Lower leg skin (tissue), 3 donors: ENCODE measurements around the gene PLXNB3.

ENCODE experiments used
- POLR2A ChIP-seq, 2 donors: fragments of 450-650 bp; IDR thresholded peaks; one replicate each; pipeline ENCODE4 v1.6.1; 2016 to 2017; ENCODE audit warnings: antibody characterized with exemption in 2 of 2, mild to moderate bottlenecking in 1 of 2, moderate library complexity in 1 of 2
- TF ChIP-seq, protein P1 (sequence below), 3 donors: fragments of 450-650 bp; IDR thresholded peaks; one replicate each; pipeline ENCODE4 v1.5.1; 2016; ENCODE audit warnings: antibody characterized with exemption in 3 of 3, mild to moderate bottlenecking in 3 of 3, moderate library complexity in 2 of 3

DNA sequence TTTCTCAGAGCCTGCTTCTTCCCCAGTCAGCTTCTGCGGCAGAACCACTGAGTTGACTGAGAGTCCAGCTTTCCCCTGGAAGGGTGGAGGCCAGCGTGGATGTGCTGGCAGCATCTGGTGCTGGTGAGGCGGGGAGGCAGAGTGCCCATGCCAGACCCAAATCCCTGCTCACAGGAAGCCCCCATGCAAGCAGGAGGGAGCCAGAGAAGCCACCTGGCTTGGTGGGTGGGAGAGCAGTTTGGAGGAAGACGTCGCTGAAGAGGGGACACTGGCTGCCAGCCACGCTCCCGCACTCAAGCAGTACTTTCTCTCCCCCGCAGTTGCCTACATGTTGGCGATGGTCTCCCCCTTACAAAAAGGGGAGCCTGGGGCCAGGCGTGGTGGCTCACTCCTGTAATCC lies 60.3 kb downstream of the PLXNB3 start:
- TF ChIP-seq, protein P1, sequence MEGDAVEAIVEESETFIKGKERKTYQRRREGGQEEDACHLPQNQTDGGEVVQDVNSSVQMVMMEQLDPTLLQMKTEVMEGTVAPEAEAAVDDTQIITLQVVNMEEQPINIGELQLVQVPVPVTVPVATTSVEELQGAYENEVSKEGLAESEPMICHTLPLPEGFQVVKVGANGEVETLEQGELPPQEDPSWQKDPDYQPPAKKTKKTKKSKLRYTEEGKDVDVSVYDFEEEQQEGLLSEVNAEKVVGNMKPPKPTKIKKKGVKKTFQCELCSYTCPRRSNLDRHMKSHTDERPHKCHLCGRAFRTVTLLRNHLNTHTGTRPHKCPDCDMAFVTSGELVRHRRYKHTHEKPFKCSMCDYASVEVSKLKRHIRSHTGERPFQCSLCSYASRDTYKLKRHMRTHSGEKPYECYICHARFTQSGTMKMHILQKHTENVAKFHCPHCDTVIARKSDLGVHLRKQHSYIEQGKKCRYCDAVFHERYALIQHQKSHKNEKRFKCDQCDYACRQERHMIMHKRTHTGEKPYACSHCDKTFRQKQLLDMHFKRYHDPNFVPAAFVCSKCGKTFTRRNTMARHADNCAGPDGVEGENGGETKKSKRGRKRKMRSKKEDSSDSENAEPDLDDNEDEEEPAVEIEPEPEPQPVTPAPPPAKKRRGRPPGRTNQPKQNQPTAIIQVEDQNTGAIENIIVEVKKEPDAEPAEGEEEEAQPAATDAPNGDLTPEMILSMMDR (IDR thresholded peaks at IDR 0.05): no peak
- TF ChIP-seq POLR2A (IDR thresholded peaks at IDR 0.05): no peak
